Hepatocyte (in vitro differentiated cells): ENCODE measurements around the gene CDK14.

Experiments used
- CTCF ChIP-seq: fragments of 200-600 bp; sonication (generic); IDR thresholded peaks from 2 replicates; pipeline ENCODE4 v1.5.1; 2016; ENCODE audit warnings: antibody characterized with exemption, mild to moderate bottlenecking; ENCODE audit not compliant: poor library complexity
- EZH2 ChIP-seq: fragments of 200-600 bp; sonication (generic); IDR thresholded peaks from 2 replicates; pipeline ENCODE4 v1.6.1; 2016; ENCODE audit warnings: antibody characterized with exemption, mild to moderate bottlenecking, borderline replicate concordance

DNA sequence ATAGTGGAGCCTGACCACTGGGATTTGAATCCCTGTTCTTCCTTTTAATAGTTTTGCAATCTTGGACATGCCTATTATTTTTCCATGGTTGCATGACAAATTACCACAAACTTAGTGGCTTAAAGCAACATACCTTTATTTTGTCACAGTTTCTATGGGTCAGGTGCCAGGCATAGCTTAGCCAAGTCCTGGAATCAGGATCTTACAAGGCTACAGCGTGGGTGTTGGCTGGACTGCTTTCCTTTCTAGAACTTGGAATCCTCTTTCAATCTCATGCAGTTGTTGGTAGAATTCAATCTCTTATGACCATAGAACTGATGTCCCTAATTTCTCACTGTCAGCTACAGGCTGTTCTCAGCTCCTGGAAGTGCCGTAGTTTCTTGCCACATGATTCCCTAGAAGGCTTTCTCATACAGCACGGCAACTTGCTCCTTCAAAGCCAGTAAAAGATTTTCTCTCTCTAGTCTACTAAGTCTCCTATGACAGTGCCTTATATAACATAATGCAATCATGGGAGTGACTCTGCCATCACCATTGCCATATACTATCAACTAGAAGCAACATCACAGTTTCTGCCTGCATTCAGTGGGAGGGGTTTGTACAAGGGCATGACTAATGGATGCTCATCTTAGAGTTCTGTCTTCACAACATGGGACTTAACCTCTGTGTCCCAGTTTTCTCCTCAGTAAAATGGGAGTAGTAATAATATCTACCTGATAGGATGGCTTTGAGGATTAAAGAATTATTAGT, 424.7 kb downstream of the CDK14 start:
- TF ChIP-seq CTCF = no peak
- TF ChIP-seq EZH2 = no peak
